ENCODE results near the gene RRP7A. TPM values are rescaled to one million over a fixed set of nuclear protein-coding genes. Genes with fewer than 3 reads are reported as not detected.

RRP7A gene
- total and polyA plus RNA-seq, 2 donors (not counting 3 experiments of a cell fraction or from before 2014, with no cell fraction given), result 35.3 to 83.7 TPM

DNA sequence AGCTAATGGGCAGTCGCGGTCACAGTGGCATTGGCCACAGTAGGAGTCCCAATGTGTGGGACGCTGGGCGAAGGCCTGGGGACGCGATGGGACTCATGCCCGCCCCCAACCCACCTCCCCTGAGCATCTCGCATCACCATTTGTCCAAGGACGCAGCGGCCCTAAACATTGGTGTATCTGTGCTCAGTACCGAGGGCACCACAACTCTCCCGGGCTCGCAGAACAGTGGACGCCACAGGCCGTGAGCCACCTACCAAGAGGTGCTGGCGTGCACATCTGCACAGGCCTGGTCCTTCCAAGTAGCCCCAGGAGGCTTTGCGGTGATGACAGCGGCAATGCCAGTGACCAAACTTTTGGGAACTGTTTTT is 27.3 kb downstream of the RRP7A start:
- BruUV-seq (replicated peaks), result no TSS peak
- no peak for FAIRE-seq

More for the DNA sequence above, 27.3 kb downstream of the RRP7A start:
- Histone ChIP-seq H3K4me2 (ENCODE audit: insufficient read depth, low read length) (no peak overlapping the region), H3K4me1 (ENCODE audit: control insufficient read depth, extremely low read depth, insufficient read depth, low read length) (no peaks in the 10 kb centered on the region), H3K4me3 (replicated peaks in 1 of 3; ENCODE audit: insufficient read depth in 1 of 3, low read depth in 1 of 3, low read length in 3 of 3) (no peak overlapping the region), H3K9me1 (replicated peaks; ENCODE audit: control insufficient read depth, extremely low read depth, insufficient read depth, low read length) (no peaks in the 10 kb centered on the region), H3K9me3 (replicated peaks; ENCODE audit: control insufficient read depth, insufficient read depth, low read length) (no peaks in the 10 kb centered on the region), H3K36me3 (ENCODE audit: control insufficient read depth in 2 of 2, extremely low read depth in 1 of 2, insufficient read depth in 2 of 2, low read length in 2 of 2) (no peaks in the 10 kb centered on the region), H3K9ac (replicated peaks; ENCODE audit: extremely low read depth, insufficient read depth, low read length) (no peak overlapping the region), H3K27me3 (ENCODE audit: control insufficient read depth in 2 of 2, insufficient read depth in 2 of 2, low read length in 2 of 2) (no peaks in the 10 kb centered on the region), H3K27ac (ENCODE audit: insufficient read depth, low read depth, low read length) (no peak overlapping the region), H4K20me1 (replicated peaks; ENCODE audit: control insufficient read depth, extremely low read depth, insufficient read depth, low read length) (no peaks in the 10 kb centered on the region), H3K79me2 (ENCODE audit: control insufficient read depth, insufficient read depth, low read length) (no peaks in the 10 kb centered on the region), H2AFZ (ENCODE audit: low read depth, low read length) (no peak overlapping the region)
- dilution Hi-C loops (cut with MboI; ENCODE audit: extremely low pct_ligation_motif_present, low sequenced_read_pairs), result no loop called here
- CTCF ChIA-PET, result interaction anchor here (0.5 to 1.4 kb wide), 2 partner anchors 19 to 55 kb away, joined by 3 to 4 read pairs; no protein-coding TSS in a partner anchor
- intact Hi-C loops (cut with micrococcal nuclease), result no loop called here
- TF ChIP-seq EZH2 (IDR thresholded peaks at IDR 0.05; ENCODE audit: borderline replicate concordance, low read depth, low read length, severe bottlenecking) (no peak), GATA2 (IDR thresholded peaks at IDR 0.05; ENCODE audit: insufficient read depth, insufficient read length, low read depth, low read length) (no peak), JUN (IDR thresholded peaks at IDR 0.05; ENCODE audit: borderline replicate concordance, insufficient read depth, insufficient read length, low read depth) (no peak), POLR2A (IDR thresholded peaks at IDR 0.05; ENCODE audit: low read depth, low read length) (no peak), POLR2AphosphoS5 (IDR thresholded peaks at IDR 0.05; ENCODE audit: insufficient read depth, low read depth, low read length) (no peak), FOS (IDR thresholded peaks at IDR 0.05; ENCODE audit: borderline replicate concordance, insufficient read depth, low read length) (no peak), MYC (IDR thresholded peaks at IDR 0.05; ENCODE audit: low read depth, low read length) (no peak)
- TF ChIP-seq, protein P1, sequence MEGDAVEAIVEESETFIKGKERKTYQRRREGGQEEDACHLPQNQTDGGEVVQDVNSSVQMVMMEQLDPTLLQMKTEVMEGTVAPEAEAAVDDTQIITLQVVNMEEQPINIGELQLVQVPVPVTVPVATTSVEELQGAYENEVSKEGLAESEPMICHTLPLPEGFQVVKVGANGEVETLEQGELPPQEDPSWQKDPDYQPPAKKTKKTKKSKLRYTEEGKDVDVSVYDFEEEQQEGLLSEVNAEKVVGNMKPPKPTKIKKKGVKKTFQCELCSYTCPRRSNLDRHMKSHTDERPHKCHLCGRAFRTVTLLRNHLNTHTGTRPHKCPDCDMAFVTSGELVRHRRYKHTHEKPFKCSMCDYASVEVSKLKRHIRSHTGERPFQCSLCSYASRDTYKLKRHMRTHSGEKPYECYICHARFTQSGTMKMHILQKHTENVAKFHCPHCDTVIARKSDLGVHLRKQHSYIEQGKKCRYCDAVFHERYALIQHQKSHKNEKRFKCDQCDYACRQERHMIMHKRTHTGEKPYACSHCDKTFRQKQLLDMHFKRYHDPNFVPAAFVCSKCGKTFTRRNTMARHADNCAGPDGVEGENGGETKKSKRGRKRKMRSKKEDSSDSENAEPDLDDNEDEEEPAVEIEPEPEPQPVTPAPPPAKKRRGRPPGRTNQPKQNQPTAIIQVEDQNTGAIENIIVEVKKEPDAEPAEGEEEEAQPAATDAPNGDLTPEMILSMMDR (IDR thresholded peaks at IDR 0.05; ENCODE audit: extremely low read depth in 1 of 2, insufficient read depth in 1 of 2, low read depth in 1 of 2, low read length in 2 of 2), result no peak
- TF ChIP-seq, protein P2, sequence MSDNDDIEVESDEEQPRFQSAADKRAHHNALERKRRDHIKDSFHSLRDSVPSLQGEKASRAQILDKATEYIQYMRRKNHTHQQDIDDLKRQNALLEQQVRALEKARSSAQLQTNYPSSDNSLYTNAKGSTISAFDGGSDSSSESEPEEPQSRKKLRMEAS (IDR thresholded peaks at IDR 0.05; ENCODE audit: insufficient read depth, insufficient read length), result no peak
- no peak for DNase-seq (ENCODE audit: low read depth, low spot score)
- POLR2A ChIA-PET, result no interaction called here
